HCT116 (cell line): ENCODE measurements around the gene ZNF423. TPM values are rescaled to one million over a fixed set of nuclear protein-coding genes. Genes with fewer than 3 reads are reported as not detected.

Source experiments
- ATAC-seq: fragments of 200-7000 bp; cut with Tn5 transposase; 2 replicates; pipeline ENCODE4 v1.9.1; 2020; ENCODE audit warnings: mild to moderate bottlenecking, moderate library complexity
- BruUV-seq: library from RNA; stranded (reverse); fragments of 400-500 nt; replicated peaks from 2 replicates; lab custom pipeline; 2021; lab: Mats Ljungman, UMichigan
- CTCF ChIA-PET: fragments of 300-600 bp; sonication (Branson Sonifier 250); formaldehyde crosslinking; loops from one replicate; lab custom pipeline; 2021; ENCODE audit warnings: antibody characterized with exemption; lab: Charles Lee
- POLR2A ChIA-PET: fragments of 300-600, 350-600 bp; sonication (Branson Sonifier 250); formaldehyde crosslinking; loops from one replicate; lab custom pipeline; 2021; ENCODE audit warnings: antibody characterized with exemption; lab: Charles Lee
- RAD21 ChIA-PET, 2 experiments: fragments of 300-600 bp; sonication (Branson Sonifier 250); formaldehyde crosslinking; loops; one replicate each; lab custom pipeline; 2023; ENCODE audit warnings: low total read pairs in 2 of 2; ENCODE audit not compliant: uncharacterized antibody in 2 of 2, unreplicated experiment in 2 of 2, low non-redundant PET in 1 of 2; lab: Charles Lee
- DNase-seq: peaks from one replicate; pipeline ENCODE4 v3.0.0-alpha.2; 2010; ENCODE audit warnings: low read depth, low spot score
- H2AFZ ChIP-seq: fragments of 200-600 bp; shearing (Covaris generic), sonication (generic); 2 replicates; pipeline ENCODE4 v1.6.1; 2017; ENCODE audit warnings: low read depth, mixed run types, mixed read lengths, antibody characterized with exemption, low read length; ENCODE audit not compliant: poor library complexity, severe bottlenecking
- H3K27ac ChIP-seq: 2 replicates; pipeline ENCODE4 v1.5.1; 2012; ENCODE audit warnings: low read depth, low read length
- H3K27me3 ChIP-seq: fragments of 200-600 bp; sonication (generic); 2 replicates; pipeline ENCODE4 v1.6.1; 2016; ENCODE audit warnings: mixed run types, low read length, mixed read lengths; ENCODE audit not compliant: insufficient read depth
- H3K36me3 ChIP-seq, 2 experiments: fragments of 200-500 bp in 1 of 2; fragments of 200-600 bp in 1 of 2; sonication (Bioruptor generic) in 1 of 2; sonication (generic) in 1 of 2; 2 replicates each; pipeline versions ENCODE4 v1.5.1 to v1.6.1; 2014 to 2016; ENCODE audit warnings: low read length in 2 of 2, inconsistent platforms in 1 of 2, mixed read lengths in 1 of 2, mixed run types in 1 of 2; ENCODE audit not compliant: insufficient read depth in 2 of 2, control insufficient read depth in 1 of 2
- H3K4me1 ChIP-seq, 2 experiments: fragments of 200-600 bp in 1 of 2; sonication (generic) in 1 of 2; 2 replicates each; pipeline versions ENCODE4 v1.5.1 to v1.6.1; 2012 to 2017; ENCODE audit warnings: low read length in 2 of 2, inconsistent platforms in 1 of 2, mild to moderate bottlenecking in 1 of 2, mixed read lengths in 1 of 2, mixed run types in 1 of 2, moderate library complexity in 1 of 2; ENCODE audit not compliant: insufficient read depth in 2 of 2, control insufficient read depth in 1 of 2
- H3K4me2 ChIP-seq: fragments of 200-600 bp; sonication (generic); 2 replicates; pipeline ENCODE4 v1.6.1; 2017; ENCODE audit warnings: mixed run types, low read length, mixed read lengths
- H3K4me3 ChIP-seq, 2 experiments: fragments of 200-600 bp in 1 of 2; sonication (generic) in 1 of 2; replicated peaks in 1 of 2; 2 replicates each; pipeline ENCODE4 v1.5.1; 2011 to 2016; ENCODE audit warnings: low read length in 2 of 2, control low read depth in 1 of 2, low read depth in 1 of 2, mild to moderate bottlenecking in 1 of 2, mixed read lengths in 1 of 2, mixed run types in 1 of 2
- H3K79me2 ChIP-seq: fragments of 200-600 bp; sonication (generic); 2 replicates; pipeline ENCODE4 v1.6.1; 2017; ENCODE audit warnings: mild to moderate bottlenecking, mixed run types, low read length, moderate library complexity, mixed read lengths; ENCODE audit not compliant: insufficient read depth
- H3K9ac ChIP-seq: fragments of 200-600 bp; sonication (generic); 2 replicates; pipeline ENCODE4 v1.6.1; 2016; ENCODE audit warnings: low read length, mixed read lengths
- H3K9me2 ChIP-seq: fragments of 200-600 bp; sonication (generic), shearing (Covaris generic); 2 replicates; pipeline ENCODE4 v1.6.1; 2017; ENCODE audit warnings: mixed run types, mild to moderate bottlenecking, moderate library complexity; ENCODE audit not compliant: insufficient read depth
- H3K9me3 ChIP-seq, 2 experiments: fragments of 200-500 bp in 1 of 2; fragments of 200-600 bp in 1 of 2; sonication (Bioruptor generic) in 1 of 2; sonication (generic) in 1 of 2; 2 replicates each; pipeline ENCODE4 v1.6.1; 2014 to 2017; ENCODE audit warnings: low read length in 2 of 2, mixed read lengths in 2 of 2, inconsistent platforms in 1 of 2, low read depth in 1 of 2, mild to moderate bottlenecking in 1 of 2, mixed run types in 1 of 2, moderate library complexity in 1 of 2; ENCODE audit not compliant: control insufficient read depth in 1 of 2, insufficient read depth in 1 of 2
- H4K20me1 ChIP-seq: fragments of 200-600 bp; sonication (generic), shearing (Covaris generic); 2 replicates; pipeline ENCODE4 v1.6.1; 2017; ENCODE audit warnings: mixed run types, mild to moderate bottlenecking, moderate library complexity; ENCODE audit not compliant: insufficient read depth
- EGR1 ChIP-seq: IDR thresholded peaks from 2 replicates; pipeline ENCODE4 v1.6.1; 2012; ENCODE audit warnings: low read depth
- EZH2 ChIP-seq: fragments of 200-600 bp; sonication (generic); IDR thresholded peaks from 2 replicates; pipeline ENCODE4 v1.6.1; 2017; ENCODE audit warnings: antibody characterized with exemption, mixed run types
- JUND ChIP-seq: IDR thresholded peaks from 2 replicates; pipeline ENCODE4 v1.6.1; 2012
- POLR2AphosphoS5 ChIP-seq: IDR thresholded peaks from 2 replicates; pipeline ENCODE4 v1.6.1; 2011; ENCODE audit warnings: mild to moderate bottlenecking, low read depth, low read length, moderate library complexity
- REST ChIP-seq: IDR thresholded peaks from 2 replicates; pipeline ENCODE4 v1.6.1; 2012; ENCODE audit warnings: low read depth
- SP1 ChIP-seq: IDR thresholded peaks from 2 replicates; pipeline ENCODE4 v1.6.1; 2012; ENCODE audit warnings: low read depth
- YY1 ChIP-seq: IDR thresholded peaks from 2 replicates; pipeline ENCODE4 v1.6.1; 2011; ENCODE audit warnings: low read length, low read depth, moderate library complexity, mild to moderate bottlenecking; ENCODE audit not compliant: insufficient replicate concordance; ENCODE audit errors: extremely low read depth
- intact Hi-C: fragments of 100-400 bp; cut with micrococcal nuclease; formaldehyde crosslinking; loops from 2 replicates; pipeline ENCODE4 v1.10.0; 2022
- total RNA-seq: library from RNA; stranded (reverse); gene quantifications from one replicate; pipeline ENCODE4 v1.2.1, GENCODE V29; 2021; ENCODE audit not compliant: unreplicated experiment

Gene ZNF423
- total RNA-seq, 1 experiment from 2014 or later, result 0.22 TPM

- H3K9me2 ChIP-seq, result no peaks in the 10 kb centered on the region
- TF ChIP-seq SP1, result no peak
- no peak for TF ChIP-seq EGR1
- TF ChIP-seq YY1, result no peak
- no peak for TF ChIP-seq EZH2
- TF ChIP-seq REST, result no peak
- no peak for TF ChIP-seq POLR2AphosphoS5
- no peak for TF ChIP-seq JUND
- TF ChIP-seq, all 23 proteins: peak for 0
- no peaks in the 10 kb centered on the region for H3K79me2 ChIP-seq
- ATAC-seq, result no peak
- CTCF ChIA-PET, result no interaction called here
- H3K9me3 ChIP-seq, result no peaks in the 10 kb centered on the region
- RAD21 ChIA-PET, result no interaction called here
- no peak for DNase-seq
- H3K4me1 ChIP-seq, result no peaks in the 10 kb centered on the region
- H3K9ac ChIP-seq, result no peak overlapping the region
- POLR2A ChIA-PET, result no interaction called here
- intact Hi-C loops, result no loop called here
- BruUV-seq, result no TSS peak
- no peak overlapping the region for H3K4me3 ChIP-seq
- peaks cover 11% of the 10 kb centered on the region for H3K27me3 ChIP-seq
- H4K20me1 ChIP-seq, result no peaks in the 10 kb centered on the region
- H3K36me3 ChIP-seq, result no peaks in the 10 kb centered on the region
- H3K4me2 ChIP-seq, result no peak overlapping the region
- H3K27ac ChIP-seq, result no peak overlapping the region
- H2AFZ ChIP-seq, result no peak overlapping the region
These were observed 328.3 kb downstream of the ZNF423 start for GRCh38 chr16:49527611-49528010.
